ENCODE measurements around the gene LRRC4C. TPM values are rescaled to one million over a fixed set of nuclear protein-coding genes. Genes with fewer than 3 reads are reported as not detected.

The LRRC4C gene
- total RNA-seq, 4 donors from 2014 or later, result 1.5 to 2.8 (median 1.7) TPM

GRCh38 chr11:40337118-40337517, 1122.3 kb downstream of the LRRC4C start:
- Histone ChIP-seq H3K9me3 (no peaks in the 10 kb centered on the region), H3K27ac (no peak overlapping the region), H3K27me3 (no peaks in the 10 kb centered on the region), H3K36me3 (no peaks in the 10 kb centered on the region), H3K4me3 (no peak overlapping the region), H3K4me1 (no peaks in the 10 kb centered on the region)
- TF ChIP-seq POLR2AphosphoS5 (IDR thresholded peaks at IDR 0.05) (no peak), POLR2A (IDR thresholded peaks at IDR 0.05) (no peak), EP300 (IDR thresholded peaks at IDR 0.05) (no peak), CTCF (IDR thresholded peaks at IDR 0.05) (no peak)
- 42 to 48% methylated on average over 3 of the region's 3 CpGs for WGBS, 2 donors (ENCODE audit: low coverage in 1 of 2)
- ATAC-seq, result no peak

GRCh38 chr11:40328890-40329614, 1130.4 kb downstream of the LRRC4C start:
- H3K9me3 ChIP-seq, result no peaks in the 10 kb centered on the region
- H3K27me3 ChIP-seq, result no peaks in the 10 kb centered on the region
- H3K4me3 ChIP-seq, result no peak overlapping the region
- peak; percentile 97 for TF ChIP-seq POLR2AphosphoS5 (IDR thresholded peaks at IDR 0.05)
- TF ChIP-seq EP300 (IDR thresholded peaks at IDR 0.05), result no peak
- no peak for TF ChIP-seq POLR2A (IDR thresholded peaks at IDR 0.05)
- H3K36me3 ChIP-seq, result no peaks in the 10 kb centered on the region
- peak overlapping the region in 3 of 4 donors; percentile 36 to 58 (median 55) for H3K27ac ChIP-seq
- peak; percentile 85 for ATAC-seq
- 0 to 3% methylated on average over 5 of the region's 5 CpGs for WGBS, 2 donors (ENCODE audit: low coverage in 1 of 2)
- peaks cover 0 to 14% (median 0%) of the 10 kb centered on the region in 3 donors for H3K4me1 ChIP-seq

GRCh38 chr11:40323241-40323640, 1136.2 kb downstream of the LRRC4C start:
- Histone ChIP-seq H3K27ac (no peak overlapping the region), H3K9me3 (no peaks in the 10 kb centered on the region), H3K36me3 (no peaks in the 10 kb centered on the region), H3K27me3 (no peaks in the 10 kb centered on the region), H3K4me1 (no peaks in the 10 kb centered on the region), H3K4me3 (no peak overlapping the region)
- TF ChIP-seq POLR2A (IDR thresholded peaks at IDR 0.05) (no peak), CTCF (IDR thresholded peaks at IDR 0.05) (no peak), POLR2AphosphoS5 (IDR thresholded peaks at IDR 0.05) (no peak)
- no peak for ATAC-seq
- 88 to 92% methylated on average over 3 of the region's 3 CpGs for WGBS, 2 donors (ENCODE audit: low coverage in 1 of 2)

- 92 to 100% methylated on average over 1 of the region's 1 CpG for WGBS, 2 donors (ENCODE audit: low coverage in 1 of 2)
- no peak for TF ChIP-seq POLR2AphosphoS5 (IDR thresholded peaks at IDR 0.05)
- no peak for TF ChIP-seq POLR2A (IDR thresholded peaks at IDR 0.05)
- no peak for TF ChIP-seq CTCF (IDR thresholded peaks at IDR 0.05)
- Histone ChIP-seq H3K4me1 (no peaks in the 10 kb centered on the region), H3K9me3 (no peaks in the 10 kb centered on the region), H3K27ac (no peak overlapping the region), H3K4me3 (no peak overlapping the region), H3K36me3 (no peaks in the 10 kb centered on the region), H3K27me3 (no peaks in the 10 kb centered on the region)
- ATAC-seq, result no peak
Measured at GRCh38 chr11:40321537-40321936, 1137.9 kb downstream of the LRRC4C start.

- no peak overlapping the region for H3K4me3 ChIP-seq
Measured at GRCh38 chr11:40316171-40316570, 1143.3 kb downstream of the LRRC4C start.

More at GRCh38 chr11:40316171-40316570, 1143.3 kb downstream of the LRRC4C start:
- no peak overlapping the region for H3K27ac ChIP-seq
- no peaks in the 10 kb centered on the region for H3K36me3 ChIP-seq
- ATAC-seq, result no peak
- H3K4me1 ChIP-seq, result no peaks in the 10 kb centered on the region
- H3K9me3 ChIP-seq, result no peaks in the 10 kb centered on the region
- H3K27me3 ChIP-seq, result peaks cover 6% of the 10 kb centered on the region
- no peak for TF ChIP-seq CTCF (IDR thresholded peaks at IDR 0.05)
- TF ChIP-seq EP300 (IDR thresholded peaks at IDR 0.05), result no peak
- no peak for TF ChIP-seq POLR2AphosphoS5 (IDR thresholded peaks at IDR 0.05)
- no peak for TF ChIP-seq POLR2A (IDR thresholded peaks at IDR 0.05)

Measured in gastroesophageal sphincter (tissue), 4 donors.